ENCODE measurements around the gene PRELID3B. TPM values are rescaled to one million over a fixed set of nuclear protein-coding genes. Genes with fewer than 3 reads are reported as not detected.

PRELID3B gene
- total and polyA plus RNA-seq, 7 donors = 23.2 to 61.2 (median 34.7) TPM

- Histone ChIP-seq H3K27me3 (ENCODE audit: insufficient read depth in 3 of 3, low read length in 2 of 3) (no peaks in the 10 kb centered on the region), H3K4me3 (no peak overlapping the region), H3K27ac (no peak overlapping the region), H3K4me1 (peaks cover 5% of the 10 kb centered on the region), H3K9me3 (no peaks in the 10 kb centered on the region), H3K36me3 (ENCODE audit: insufficient read depth in 1 of 2, low read depth in 1 of 2) (no peaks in the 10 kb centered on the region)
- no peak for DNase-seq
- WGBS, 3 donors = 45 to 56% (median 46%) methylated on average over 17 of the region's 17 CpGs
- intact Hi-C loops (cut with DNase I) = no loop called here
- TF ChIP-seq, protein P1, sequence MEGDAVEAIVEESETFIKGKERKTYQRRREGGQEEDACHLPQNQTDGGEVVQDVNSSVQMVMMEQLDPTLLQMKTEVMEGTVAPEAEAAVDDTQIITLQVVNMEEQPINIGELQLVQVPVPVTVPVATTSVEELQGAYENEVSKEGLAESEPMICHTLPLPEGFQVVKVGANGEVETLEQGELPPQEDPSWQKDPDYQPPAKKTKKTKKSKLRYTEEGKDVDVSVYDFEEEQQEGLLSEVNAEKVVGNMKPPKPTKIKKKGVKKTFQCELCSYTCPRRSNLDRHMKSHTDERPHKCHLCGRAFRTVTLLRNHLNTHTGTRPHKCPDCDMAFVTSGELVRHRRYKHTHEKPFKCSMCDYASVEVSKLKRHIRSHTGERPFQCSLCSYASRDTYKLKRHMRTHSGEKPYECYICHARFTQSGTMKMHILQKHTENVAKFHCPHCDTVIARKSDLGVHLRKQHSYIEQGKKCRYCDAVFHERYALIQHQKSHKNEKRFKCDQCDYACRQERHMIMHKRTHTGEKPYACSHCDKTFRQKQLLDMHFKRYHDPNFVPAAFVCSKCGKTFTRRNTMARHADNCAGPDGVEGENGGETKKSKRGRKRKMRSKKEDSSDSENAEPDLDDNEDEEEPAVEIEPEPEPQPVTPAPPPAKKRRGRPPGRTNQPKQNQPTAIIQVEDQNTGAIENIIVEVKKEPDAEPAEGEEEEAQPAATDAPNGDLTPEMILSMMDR (IDR thresholded peaks at IDR 0.05) = no peak
- ATAC-seq = no peak
These were observed 31.4 kb downstream of the PRELID3B start for GRCh38 chr20:59010995-59011873.

GRCh38 chr20:59010321-59010994, 32.1 kb downstream of the PRELID3B start:
- no peaks in the 10 kb centered on the region for H3K27me3 ChIP-seq (ENCODE audit: insufficient read depth in 3 of 3, low read length in 2 of 3)
- H3K9me3 ChIP-seq = no peaks in the 10 kb centered on the region
- TF ChIP-seq, protein P1 (IDR thresholded peaks at IDR 0.05) = no peak
- ATAC-seq = no peak
- WGBS, 3 donors = 69 to 71% (median 71%) methylated on average over 8 of the region's 8 CpGs
- intact Hi-C loops (cut with DNase I) = no loop called here
- H3K4me1 ChIP-seq = peaks cover 13% of the 10 kb centered on the region
- no peak overlapping the region for H3K4me3 ChIP-seq
- H3K36me3 ChIP-seq (ENCODE audit: insufficient read depth in 1 of 2, low read depth in 1 of 2) = no peaks in the 10 kb centered on the region
- H3K27ac ChIP-seq = no peak overlapping the region
- DNase-seq = peak in 1 of 2 donors; percentile 27

DNA sequence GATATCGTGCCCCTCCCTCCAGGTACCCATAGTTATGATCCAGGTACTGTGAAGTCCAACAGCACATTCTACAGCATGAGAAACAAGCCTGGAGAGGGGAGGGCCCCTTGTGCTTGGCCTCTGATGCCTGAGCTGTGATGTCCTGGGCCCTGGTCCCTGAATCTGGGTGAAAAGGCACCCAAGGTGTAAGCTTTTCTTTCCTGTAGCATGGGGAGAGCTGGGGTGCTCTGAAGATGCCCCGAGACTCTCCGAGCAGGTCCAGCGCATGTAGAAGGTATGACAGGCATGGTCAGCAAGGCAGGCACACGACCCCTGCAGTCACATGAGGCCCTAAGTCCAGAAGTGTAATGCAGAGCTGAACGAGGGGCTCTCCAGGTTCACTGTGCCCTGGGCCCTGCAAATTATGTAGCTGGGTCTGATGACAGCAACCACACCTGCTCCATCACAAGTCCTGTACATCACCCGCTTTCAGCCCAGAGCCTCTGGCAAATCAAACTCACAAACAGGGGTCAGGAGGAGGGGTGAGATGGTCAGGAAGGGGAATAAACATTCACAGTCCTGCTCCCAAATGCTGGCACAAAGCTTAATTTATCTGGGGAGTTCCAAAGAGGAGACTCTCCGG, 33.8 kb downstream of the PRELID3B start:
- Histone ChIP-seq H3K36me3 (ENCODE audit: insufficient read depth in 1 of 2, low read depth in 1 of 2) (peaks cover 0 to 6% of the 10 kb centered on the region in 2 donors), H3K27ac (no peak overlapping the region), H3K9me3 (no peaks in the 10 kb centered on the region), H3K27me3 (ENCODE audit: insufficient read depth in 3 of 3, low read length in 2 of 3) (no peaks in the 10 kb centered on the region), H3K4me3 (no peak overlapping the region), H3K4me1 (peaks cover 18% of the 10 kb centered on the region)
- WGBS, 3 donors = 88 to 91% (median 91%) methylated on average over 8 of the region's 8 CpGs
- TF ChIP-seq, protein P1 (IDR thresholded peaks at IDR 0.05) = no peak
- intact Hi-C loops (cut with DNase I) = no loop called here
- ATAC-seq = no peak
- DNase-seq = peak in 1 of 2 donors; percentile 18

DNA sequence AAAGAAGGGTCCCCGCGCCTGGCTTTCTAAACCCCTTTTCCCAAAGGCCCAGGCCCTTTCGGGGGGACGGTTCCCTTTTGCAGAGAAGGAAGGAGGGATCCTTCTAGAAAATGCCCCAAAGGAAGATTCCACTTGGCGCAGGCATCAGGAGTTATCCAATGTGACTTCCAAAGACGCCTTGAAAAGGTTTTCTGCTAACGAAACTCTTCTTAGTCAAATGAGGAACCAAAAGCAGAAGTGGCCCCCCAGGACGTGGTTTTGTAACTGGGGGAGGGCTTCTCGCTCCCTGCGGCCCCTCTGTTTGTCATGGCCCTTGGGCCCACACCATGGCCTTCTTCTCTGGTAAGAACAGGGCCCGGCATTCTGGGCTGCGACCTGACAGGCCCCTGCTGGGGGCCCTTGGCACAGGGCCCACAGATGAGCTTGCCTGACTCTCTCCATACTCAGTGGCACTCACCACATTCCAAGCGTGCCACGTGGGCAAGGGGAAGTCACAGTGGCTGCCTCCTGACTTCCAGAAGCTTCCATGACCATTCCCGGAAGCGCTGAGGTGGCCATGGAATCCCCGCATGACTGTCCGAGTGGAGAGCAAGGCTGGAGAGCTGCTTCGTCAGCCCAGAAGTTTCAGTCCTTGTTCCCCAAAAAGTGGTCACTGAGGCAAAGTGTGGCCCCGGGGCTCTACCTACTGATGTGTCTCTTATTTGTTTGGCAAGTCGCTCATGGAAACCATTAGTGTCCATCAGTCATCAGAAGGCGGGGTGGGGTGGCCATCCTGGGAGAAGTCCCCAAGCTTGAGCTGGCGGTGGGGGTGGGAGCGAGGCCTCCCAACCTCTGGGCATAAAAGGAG, 34.7 kb downstream of the PRELID3B start:
- intact Hi-C loops (cut with DNase I) = no loop called here
- Histone ChIP-seq H3K4me1 (peaks cover 18% of the 10 kb centered on the region), H3K27ac (peak overlapping the region; percentile 84)

More for the DNA sequence above, 34.7 kb downstream of the PRELID3B start:
- Histone ChIP-seq H3K27me3 (ENCODE audit: insufficient read depth in 3 of 3, low read length in 2 of 3) (no peaks in the 10 kb centered on the region), H3K36me3 (ENCODE audit: insufficient read depth in 1 of 2, low read depth in 1 of 2) (peaks cover 0 to 10% of the 10 kb centered on the region in 2 donors), H3K9me3 (no peaks in the 10 kb centered on the region), H3K4me3 (peak overlapping the region; percentile 94)
- ATAC-seq (no peak), DNase-seq (peak; percentile 44 to 69)
- TF ChIP-seq, protein P1 (IDR thresholded peaks at IDR 0.05) = no peak
- WGBS, 3 donors = 85 to 90% (median 87%) methylated on average over 24 of the region's 24 CpGs
